ENCODE data around the gene RPS19BP1.
"Not testable (repeated sequence)": the region's sequence is repeated elsewhere in the genome, so short reads cannot be mapped to it uniquely, and the experiment has no call there.

Gene RPS19BP1

DNA sequence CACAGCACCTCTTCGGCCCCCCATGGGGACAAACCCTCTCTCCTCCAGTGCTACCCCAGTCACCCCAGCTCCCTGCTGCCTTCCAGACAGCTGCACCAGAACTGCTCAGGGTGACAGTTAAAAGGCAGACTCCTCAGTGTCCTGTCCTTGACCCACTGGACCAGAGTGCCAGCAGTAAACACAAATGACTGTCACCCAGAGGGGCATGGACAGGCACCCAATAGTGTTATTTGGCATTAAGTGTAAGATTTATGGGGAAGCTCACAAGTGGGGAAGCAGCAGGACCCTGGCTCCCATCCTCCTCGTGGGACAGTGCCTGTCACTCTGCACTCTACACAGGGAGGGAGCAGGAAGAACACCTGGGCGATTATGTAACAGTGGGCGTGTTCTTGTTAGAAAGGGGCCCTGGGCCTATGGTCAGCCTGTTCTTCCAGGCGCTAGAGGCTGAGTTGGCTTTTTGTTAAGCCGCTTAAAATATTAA lies 5.0 kb downstream of the RPS19BP1 start:
- DNase-seq: no peak

DNA sequence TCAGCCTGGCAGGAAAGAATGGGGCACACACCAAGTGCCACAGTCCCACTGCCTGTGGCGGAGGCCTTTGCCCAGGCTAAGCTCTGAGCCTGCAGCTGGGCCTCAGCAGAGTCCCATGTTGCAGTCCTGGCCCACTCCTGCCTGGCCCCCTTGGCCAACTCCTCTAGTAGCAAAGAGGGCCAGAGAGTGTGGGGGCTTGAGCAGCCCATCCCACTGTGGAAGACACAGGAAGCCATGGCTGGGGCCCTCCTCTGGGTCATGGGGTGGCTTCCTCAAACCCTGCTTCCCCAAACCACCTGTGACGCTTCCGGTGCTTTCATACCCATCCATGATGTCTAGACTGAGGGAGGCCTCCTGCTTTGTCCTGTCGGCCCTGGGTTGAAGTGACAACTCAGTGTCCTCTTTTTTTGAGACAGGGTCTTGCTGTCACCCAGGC lies 5.8 kb downstream of the RPS19BP1 start:
- DNase-seq: no peak

DNA sequence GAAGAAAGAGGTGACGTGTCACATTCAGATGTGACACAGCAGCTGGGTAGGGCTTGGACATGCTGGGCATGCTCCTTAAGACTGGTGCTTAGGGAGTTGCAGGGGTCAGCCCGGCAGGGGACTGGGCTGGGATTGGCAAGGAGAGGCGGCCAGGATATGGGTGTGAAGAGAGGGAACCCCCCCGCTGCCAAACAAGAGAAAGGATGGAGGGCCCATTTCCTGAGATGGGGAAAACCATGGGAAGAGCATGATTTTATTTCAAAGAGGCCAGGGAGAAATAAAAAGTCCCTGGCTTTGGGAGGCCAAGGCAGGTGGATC lies 6.9 kb downstream of the RPS19BP1 start:
- no peak for DNase-seq

DNA sequence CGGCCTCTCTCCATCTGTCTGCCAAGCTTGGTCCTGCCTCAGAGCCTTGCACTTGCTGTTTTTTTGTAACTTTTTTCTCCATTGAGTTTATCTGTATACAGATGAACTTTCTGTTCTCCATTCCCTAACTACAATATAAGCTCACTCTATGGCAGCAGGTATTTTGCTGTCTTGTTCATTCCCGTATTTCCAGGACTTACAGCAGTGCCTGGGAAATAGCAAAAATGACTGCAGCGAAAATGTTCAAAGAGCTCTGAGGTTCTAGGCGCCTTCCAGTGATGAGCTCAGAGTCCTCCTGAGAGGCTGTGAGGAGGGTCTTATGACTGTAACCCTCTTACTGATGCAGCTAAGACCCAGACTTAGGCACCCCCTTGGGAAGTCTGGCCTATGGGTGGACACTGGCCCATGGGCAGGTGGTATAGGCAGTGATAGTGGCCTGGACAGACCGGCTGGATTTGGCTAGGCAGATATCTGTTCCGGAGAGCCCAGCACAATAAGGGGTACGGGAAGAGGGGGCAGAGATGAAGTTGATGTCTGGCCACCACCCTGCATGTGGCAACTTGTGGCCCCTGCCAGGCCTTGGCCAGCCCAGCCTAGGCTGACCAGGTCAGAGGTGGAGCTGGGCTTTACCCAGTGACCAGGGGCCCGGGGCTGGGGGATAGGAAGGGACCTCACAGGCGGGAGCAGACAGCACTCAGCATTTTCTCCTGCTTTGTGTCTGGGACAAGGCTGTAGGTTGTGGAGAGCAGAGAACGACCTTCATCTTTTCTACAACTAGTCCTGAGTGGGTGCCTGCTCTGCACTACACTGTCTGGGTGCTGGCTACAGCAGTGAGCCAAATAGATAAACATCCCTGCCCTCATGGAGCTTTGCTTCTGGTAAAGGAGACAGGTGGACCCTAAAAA lies 7.5 kb downstream of the RPS19BP1 start:
- DNase-seq: no peak

- DNase-seq: no peak
Measured at GRCh38 chr22:39524089-39524752, 8.3 kb downstream of the RPS19BP1 start.

DNA sequence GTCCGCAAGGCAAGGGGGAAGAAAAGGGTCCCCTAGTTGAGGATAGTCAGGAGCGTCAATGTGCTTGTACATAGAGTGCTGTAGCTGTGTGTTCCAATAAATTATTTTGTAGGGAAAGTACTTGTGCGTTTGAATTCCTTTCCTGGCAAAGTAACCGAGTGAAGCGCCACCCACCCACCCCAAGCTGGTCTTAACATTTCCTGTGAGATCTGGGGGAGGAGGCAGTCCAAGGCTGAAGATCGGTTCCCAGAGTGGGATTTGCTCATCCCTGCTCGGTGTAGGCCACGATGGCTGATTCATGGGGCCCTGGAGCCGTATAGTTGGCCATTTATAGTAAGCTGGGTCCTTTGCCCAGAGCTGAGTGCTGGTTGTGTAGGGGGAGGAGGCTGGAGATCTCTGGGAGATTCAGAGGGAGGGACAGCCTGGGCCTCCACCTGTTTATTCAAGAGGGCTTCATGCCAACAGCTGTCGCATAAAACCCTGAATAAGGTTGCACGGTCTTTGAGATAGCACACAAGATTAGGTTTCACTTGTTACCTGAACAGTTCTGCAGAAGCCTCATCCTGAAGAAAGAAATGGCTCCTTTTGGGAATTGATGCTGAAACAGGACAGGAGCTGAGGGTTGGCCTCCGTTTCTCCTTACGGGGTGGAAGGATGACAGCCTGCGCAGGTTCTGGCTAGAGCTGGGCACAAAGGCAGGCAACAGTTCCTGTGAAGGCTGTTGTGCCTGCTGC lies 9.8 kb downstream of the RPS19BP1 start:
- no peak for DNase-seq

DNA sequence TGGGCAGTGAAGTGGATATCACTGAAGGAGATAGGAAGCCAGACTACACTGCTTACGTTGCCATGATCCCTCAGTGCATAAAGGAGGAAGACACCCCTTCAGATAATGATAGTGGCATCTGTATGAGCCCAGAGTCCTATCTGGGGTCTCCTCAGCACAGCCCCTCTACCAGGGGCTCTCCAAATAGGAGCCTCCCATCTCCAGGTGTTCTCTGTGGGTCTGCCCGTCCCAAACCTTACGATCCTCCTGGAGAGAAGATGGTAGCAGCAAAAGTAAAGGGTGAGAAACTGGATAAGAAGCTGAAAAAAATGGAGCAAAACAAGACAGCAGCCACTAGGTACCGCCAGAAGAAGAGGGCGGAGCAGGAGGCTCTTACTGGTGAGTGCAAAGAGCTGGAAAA lies 10.5 kb downstream of the RPS19BP1 start:
- DNase-seq: not testable (repeated sequence)

DNA sequence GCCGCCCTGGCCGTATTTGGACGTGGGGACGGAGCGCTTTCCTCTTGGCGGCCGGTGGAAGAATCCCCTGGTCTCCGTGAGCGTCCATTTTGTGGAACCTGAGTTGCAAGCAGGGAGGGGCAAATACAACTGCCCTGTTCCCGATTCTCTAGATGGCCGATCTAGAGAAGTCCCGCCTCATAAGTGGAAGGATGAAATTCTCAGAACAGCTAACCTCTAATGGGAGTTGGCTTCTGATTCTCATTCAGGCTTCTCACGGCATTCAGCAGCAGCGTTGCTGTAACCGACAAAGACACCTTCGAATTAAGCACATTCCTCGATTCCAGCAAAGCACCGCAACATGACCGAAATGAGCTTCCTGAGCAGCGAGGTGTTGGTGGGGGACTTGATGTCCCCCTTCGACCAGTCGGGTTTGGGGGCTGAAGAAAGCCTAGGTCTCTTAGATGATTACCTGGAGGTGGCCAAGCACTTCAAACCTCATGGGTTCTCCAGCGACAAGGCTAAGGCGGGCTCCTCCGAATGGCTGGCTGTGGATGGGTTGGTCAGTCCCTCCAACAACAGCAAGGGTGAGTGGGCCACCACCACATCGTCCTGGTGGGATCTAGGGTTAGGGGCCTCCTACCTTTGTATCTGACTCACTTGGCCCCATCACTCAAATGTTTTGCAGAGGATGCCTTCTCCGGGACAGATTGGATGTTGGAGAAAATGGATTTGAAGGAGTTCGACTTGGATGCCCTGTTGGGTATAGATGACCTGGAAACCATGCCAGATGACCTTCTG lies 11.3 kb downstream of the RPS19BP1 start:
- peak; percentile 80 for DNase-seq

DNA sequence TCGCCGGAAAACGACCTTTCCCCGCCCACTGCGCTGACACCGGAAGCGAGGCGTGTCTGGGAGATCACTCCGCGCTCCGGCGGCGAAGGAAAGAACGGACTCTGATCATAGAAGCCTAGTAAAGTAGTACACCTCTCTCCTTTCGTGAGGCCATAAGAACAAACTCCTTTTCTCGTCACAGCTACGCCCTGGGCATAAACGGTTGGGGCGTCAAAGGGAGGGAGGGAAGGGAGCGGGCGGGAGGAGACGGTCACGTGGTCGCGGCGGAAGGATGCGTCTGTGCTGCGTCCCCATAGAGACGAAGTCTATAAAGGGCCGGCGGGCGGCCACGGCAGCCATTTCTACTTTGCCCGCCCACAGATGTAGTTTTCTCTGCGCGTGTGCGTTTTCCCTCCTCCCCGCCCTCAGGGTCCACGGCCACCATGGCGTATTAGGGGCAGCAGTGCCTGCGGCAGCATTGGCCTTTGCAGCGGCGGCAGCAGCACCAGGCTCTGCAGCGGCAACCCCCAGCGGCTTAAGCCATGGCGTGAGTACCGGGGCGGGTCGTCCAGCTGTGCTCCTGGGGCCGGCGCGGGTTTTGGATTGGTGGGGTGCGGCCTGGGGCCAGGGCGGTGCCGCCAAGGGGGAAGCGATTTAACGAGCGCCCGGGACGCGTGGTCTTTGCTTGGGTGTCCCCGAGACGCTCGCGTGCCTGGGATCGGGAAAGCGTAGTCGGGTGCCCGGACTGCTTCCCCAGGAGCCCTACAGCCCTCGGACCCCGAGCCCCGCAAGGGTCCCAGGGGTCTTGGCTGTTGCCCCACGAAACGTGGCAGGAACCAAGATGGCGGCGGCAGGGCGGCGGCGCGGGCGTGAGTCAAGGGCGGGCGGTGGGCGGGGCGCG lies 12.1 kb downstream of the RPS19BP1 start, which contains the start of gene ATF4:
Gene ATF4 (plus strand): TSS at position 337 of the 880 bp plus-strand sequence. CDS start 884 bp downstream, outside the sequence.
- peak; percentile 86 for DNase-seq

GRCh38 chr22:39519681-39520225 lies 12.8 kb downstream of the RPS19BP1 start:
- peak; percentile 99 for DNase-seq

- peak; percentile 39 for DNase-seq
Measured at GRCh38 chr22:39518996-39519680, 13.4 kb downstream of the RPS19BP1 start.

- DNase-seq: no peak
Measured at GRCh38 chr22:39518144-39518786, 14.3 kb downstream of the RPS19BP1 start.

GRCh38 chr22:39517470-39517869 lies 15.1 kb downstream of the RPS19BP1 start:
- DNase-seq: no peak

- DNase-seq: no peak
Measured at GRCh38 chr22:39515266-39516050, 17.1 kb downstream of the RPS19BP1 start.

DNA sequence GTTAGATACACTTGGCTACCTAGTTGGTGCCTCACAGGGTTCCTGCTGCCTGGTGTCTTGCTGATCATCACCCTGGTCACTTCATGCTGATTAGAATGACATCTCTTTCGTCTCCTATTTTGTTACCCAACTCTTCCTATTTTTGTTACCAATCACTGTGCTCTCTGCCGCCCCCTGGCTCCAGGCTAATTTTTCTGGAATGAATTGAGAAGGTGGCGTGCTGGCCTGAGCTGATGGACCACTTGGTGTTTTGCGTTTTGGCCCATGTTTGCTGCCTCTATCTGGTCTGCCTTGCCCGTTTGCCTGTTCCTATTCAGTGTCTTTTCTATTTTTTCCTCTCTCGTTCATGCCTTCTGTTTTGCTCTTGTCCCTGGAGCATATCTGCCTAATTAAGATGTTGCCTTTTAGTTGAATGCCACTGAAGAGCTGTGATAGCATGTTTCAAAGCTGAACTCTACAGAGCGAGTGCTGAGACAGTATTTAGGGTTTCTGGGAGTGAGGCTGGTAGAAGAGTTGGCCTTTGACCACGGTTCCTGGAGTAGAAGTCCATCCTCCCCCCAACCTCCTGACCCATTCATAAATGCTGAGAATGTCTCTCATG lies 18.1 kb downstream of the RPS19BP1 start:
- DNase-seq: no peak

GRCh38 chr22:39513791-39514190 lies 18.8 kb downstream of the RPS19BP1 start:
- DNase-seq: no peak

DNA sequence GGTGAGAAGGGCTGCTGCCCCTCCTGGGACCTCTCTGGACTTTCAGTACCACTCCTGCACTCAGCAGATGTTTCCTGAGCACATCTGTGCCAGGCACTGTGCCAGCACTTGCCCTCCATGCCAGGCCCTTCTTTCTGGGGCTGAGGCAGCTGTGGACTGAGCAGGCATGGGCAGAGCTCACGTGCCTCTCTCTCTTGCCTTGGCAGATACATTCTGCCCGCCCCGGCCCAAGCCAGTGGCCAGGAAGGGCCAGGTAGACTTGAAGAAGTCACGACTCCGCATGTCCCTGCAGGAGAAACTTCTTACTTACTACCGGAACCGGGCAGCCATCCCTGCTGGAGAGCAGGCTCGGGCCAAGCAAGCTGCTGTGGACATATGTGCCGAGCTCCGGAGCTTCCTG lies 20.5 kb downstream of the RPS19BP1 start:
- no peak for DNase-seq

DNA sequence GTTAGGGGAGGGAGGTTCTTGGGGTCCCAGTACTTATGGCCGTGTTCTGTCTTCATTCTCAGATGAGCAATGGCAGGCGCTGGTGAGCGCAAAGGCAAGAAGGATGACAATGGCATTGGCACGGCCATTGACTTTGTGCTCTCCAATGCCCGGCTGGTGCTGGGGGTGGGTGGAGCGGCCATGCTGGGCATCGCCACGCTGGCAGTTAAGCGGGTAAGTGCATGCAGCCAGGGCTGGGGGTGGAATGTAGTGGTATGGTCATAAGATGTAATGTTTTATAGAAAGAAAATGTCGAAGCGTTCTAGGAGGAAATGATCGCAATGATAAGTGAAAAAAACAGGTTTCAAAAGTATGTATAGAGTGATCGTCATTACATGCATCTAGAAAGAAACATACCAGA lies 21.3 kb downstream of the RPS19BP1 start:
- no peak for DNase-seq

All from amniotic stem cell (primary cell).